Esophagus mucosa (tissue), 1 donor: ENCODE results near the gene TIGD7. TPM values are rescaled to one million over a fixed set of nuclear protein-coding genes. Genes with fewer than 3 reads are reported as not detected.

ENCODE experiments used
- total RNA-seq: library from RNA; stranded (reverse); gene quantifications from one replicate; pipeline ENCODE4 v1.2.4, GENCODE V29; 2023
- donor health status: DM: yes; HTN: yes; CAD: no.

Gene TIGD7
- total RNA-seq, 1 donor from 2014 or later = 1.1 TPM

Other genes with a start within 250 kb of the TIGD7 start
- gene IL32, start 239.8 kb downstream of the TIGD7 start, total RNA-seq = 3.7 TPM
- not detected for gene ZSCAN10, start 206.1 kb downstream of the TIGD7 start, total RNA-seq
- 5.6 TPM for gene ZNF205, start 192.8 kb downstream of the TIGD7 start, total RNA-seq
- gene ZNF213, start 170.4 kb downstream of the TIGD7 start, total RNA-seq = 9.7 TPM
- not detected for gene OR1F1, start 117.2 kb downstream of the TIGD7 start, total RNA-seq
- gene ZNF200, start 70.3 kb downstream of the TIGD7 start, total RNA-seq = 4.1 TPM
- gene MEFV, start 48.8 kb downstream of the TIGD7 start, total RNA-seq = 0.52 TPM
- gene ZNF263, start 21.9 kb downstream of the TIGD7 start, total RNA-seq = 9.3 TPM
- 10.4 TPM for gene ZNF75A, start 67 bp upstream of the TIGD7 start, total RNA-seq
- not detected for gene OR2C1, start 50.5 kb upstream of the TIGD7 start, total RNA-seq
- gene ZSCAN32, start 95.6 kb upstream of the TIGD7 start, total RNA-seq = 5.8 TPM
- 4.0 TPM for gene ZNF174, start 95.8 kb upstream of the TIGD7 start, total RNA-seq
- 1.00 TPM for gene ZNF597, start 138.1 kb upstream of the TIGD7 start, total RNA-seq
- gene NAA60, start 138.2 kb upstream of the TIGD7 start, total RNA-seq = 24.5 TPM
- not detected for gene C16orf90, start 190.1 kb upstream of the TIGD7 start, total RNA-seq
- gene CLUAP1, start 195.6 kb upstream of the TIGD7 start, total RNA-seq = 8.0 TPM